Stimulated activated CD8-positive, alpha-beta memory T cell treated with anti-CD3 and anti-CD28 coated beads, Interleukin-2, amount 100 ng/mL, for 1 hour (primary cell): ENCODE results near the gene RNF2.
"Not testable (repeated sequence)": the region's sequence is repeated elsewhere in the genome, so short reads cannot be mapped to it uniquely, and the experiment has no call there.

Source experiments
- DNase-seq, 2 donors: peaks; one replicate each; pipeline ENCODE4 v3.0.0-alpha.2; 2020; ENCODE audit warnings: low read depth in 2 of 2

Gene RNF2

GRCh38 chr1:185050823-185051451 is 5.6 kb downstream of the RNF2 start:
- DNase-seq, result no peak

GRCh38 chr1:185053204-185053603 is 7.8 kb downstream of the RNF2 start:
- DNase-seq, result no peak

- DNase-seq, result no peak
These were observed 9.2 kb downstream of the RNF2 start for GRCh38 chr1:185054365-185055060.

- no peak for DNase-seq
These were observed 12.8 kb downstream of the RNF2 start for GRCh38 chr1:185058110-185058509.

- DNase-seq, result no peak
These were observed 13.5 kb downstream of the RNF2 start for GRCh38 chr1:185058876-185059275.

GRCh38 chr1:185059950-185060571 is 14.7 kb downstream of the RNF2 start:
- no peak for DNase-seq

GRCh38 chr1:185062710-185063370 is 17.5 kb downstream of the RNF2 start:
- DNase-seq, result no peak

GRCh38 chr1:185063719-185064118 is 18.4 kb downstream of the RNF2 start:
- DNase-seq, result no peak

GRCh38 chr1:185065006-185065405 is 19.6 kb downstream of the RNF2 start:
- not testable (repeated sequence) for DNase-seq

GRCh38 chr1:185066181-185066580 is 20.8 kb downstream of the RNF2 start:
- DNase-seq, result no peak

GRCh38 chr1:185068341-185068740 is 23.0 kb downstream of the RNF2 start:
- no peak for DNase-seq

GRCh38 chr1:185069202-185069772 is 23.9 kb downstream of the RNF2 start:
- DNase-seq, result no peak

GRCh38 chr1:185070051-185070450 is 24.7 kb downstream of the RNF2 start:
- no peak for DNase-seq

GRCh38 chr1:185073725-185074124 is 28.4 kb downstream of the RNF2 start:
- no peak for DNase-seq

- DNase-seq, result no peak
These were observed 28.9 kb downstream of the RNF2 start for GRCh38 chr1:185074307-185074706.

- DNase-seq, result no peak
These were observed 30.1 kb downstream of the RNF2 start for GRCh38 chr1:185075476-185075875.

- DNase-seq, result no peak
These were observed 32.0 kb downstream of the RNF2 start for GRCh38 chr1:185077374-185077773.

GRCh38 chr1:185080422-185080821 is 35.1 kb downstream of the RNF2 start:
- no peak for DNase-seq

- DNase-seq, result no peak
These were observed 38.5 kb downstream of the RNF2 start for GRCh38 chr1:185083818-185084217.

- DNase-seq, result no peak
These were observed 41.7 kb downstream of the RNF2 start for GRCh38 chr1:185087101-185087500.

GRCh38 chr1:185087746-185088145 is 42.4 kb downstream of the RNF2 start:
- DNase-seq, result no peak

- DNase-seq, result no peak
These were observed 46.1 kb downstream of the RNF2 start for GRCh38 chr1:185091480-185091879.
